Measurements from ENCODE around the gene NFASC.

DNA sequence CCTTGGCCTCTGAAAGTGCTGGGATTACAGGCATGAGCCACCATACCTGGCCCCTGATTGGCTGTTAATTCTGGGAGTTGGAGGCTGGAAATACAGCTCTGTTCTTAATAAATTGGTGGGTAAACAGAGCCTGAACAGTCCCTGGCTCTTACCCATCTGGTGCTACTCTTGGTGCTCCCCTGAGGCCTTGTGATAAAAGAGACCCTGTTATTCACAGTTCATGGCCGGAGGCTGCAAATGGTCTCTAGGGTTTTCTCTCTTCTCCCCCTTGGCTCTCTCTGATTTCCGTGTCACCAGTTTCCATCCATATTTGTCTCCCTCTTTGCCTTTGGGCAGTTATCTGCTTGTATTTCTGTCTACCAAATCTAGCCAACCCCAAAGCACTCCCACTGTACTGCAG is 17.2 kb downstream of the NFASC start:
- no peak for TF ChIP-seq CTCF (IDR thresholded peaks at IDR 0.05)
- no peak for TF ChIP-seq POLR2A (IDR thresholded peaks at IDR 0.05)
